Effector CD8-positive, alpha-beta T cell (primary cell): ENCODE results near the gene GBGT1.
A peak's percentile ranks its signal among the peaks of the same experiment; 100 is the strongest.

ENCODE experiments used
- DNase-seq: peaks from one replicate; lab custom pipeline; 2025; lab: John Stamatoyannopoulos, UW

The GBGT1 gene

GRCh38 chr9:133125941-133126696 lies 37.6 kb downstream of the GBGT1 start:
- DNase-seq: no peak

- no peak for DNase-seq
Observed at GRCh38 chr9:133124907-133125275, 38.8 kb downstream of the GBGT1 start.

GRCh38 chr9:133124123-133124906 lies 39.4 kb downstream of the GBGT1 start:
- no peak for DNase-seq

- DNase-seq: no peak
Observed at GRCh38 chr9:133122935-133123611, 40.6 kb downstream of the GBGT1 start.

GRCh38 chr9:133122605-133122934 lies 41.1 kb downstream of the GBGT1 start:
- no peak for DNase-seq

GRCh38 chr9:133121915-133122550 lies 41.7 kb downstream of the GBGT1 start:
- DNase-seq: no peak

- peak; percentile 93 for DNase-seq
Observed at GRCh38 chr9:133121198-133121914, 42.4 kb downstream of the GBGT1 start, which contains the start of gene RALGDS. Gene RALGDS (minus strand): TSS chr9:133121240. CDS start chr9:133121154, 86 bp downstream.

- no peak for DNase-seq
Observed at GRCh38 chr9:133120501-133121197, 43.1 kb downstream of the GBGT1 start.

- DNase-seq: no peak
Observed at GRCh38 chr9:133119846-133120500, 43.7 kb downstream of the GBGT1 start.

GRCh38 chr9:133119103-133119845 lies 44.4 kb downstream of the GBGT1 start:
- no peak for DNase-seq

- DNase-seq: no peak
Observed at GRCh38 chr9:133118568-133118967, 45.1 kb downstream of the GBGT1 start.

GRCh38 chr9:133118179-133118520 lies 45.6 kb downstream of the GBGT1 start:
- DNase-seq: no peak

GRCh38 chr9:133117271-133118178 lies 46.2 kb downstream of the GBGT1 start:
- no peak for DNase-seq

- DNase-seq: no peak
Observed at GRCh38 chr9:133116346-133117231, 47.1 kb downstream of the GBGT1 start.

- no peak for DNase-seq
Observed at GRCh38 chr9:133115604-133116345, 47.9 kb downstream of the GBGT1 start.

GRCh38 chr9:133114886-133115603 lies 48.7 kb downstream of the GBGT1 start:
- DNase-seq: no peak
